SK-MEL-5 (cell line): Measurements from ENCODE around the gene NPPC. TPM values are rescaled to one million over a fixed set of nuclear protein-coding genes. Genes with fewer than 3 reads are reported as not detected.
"Not testable (repeated sequence)": the region's sequence is repeated elsewhere in the genome, so short reads cannot be mapped to it uniquely, and the experiment has no call there.

Source experiments
- DNase-seq: peaks from one replicate; pipeline ENCODE4 v3.0.0-alpha.2; 2016; ENCODE audit warnings: low read depth, low spot score
- in situ Hi-C: cut with HindIII; loops from 2 replicates; pipeline ENCODE4 v1.10.0; 2016; ENCODE audit warnings: low sequenced_read_pairs, high pct_unique_total_duplicates, low pct_unique_long_range_greater_than_20kb
- polyA plus RNA-seq, 2 experiments: library from polyadenylated mRNA; depleted of rRNA; stranded (reverse); fragments of >200 nt; gene quantifications; 2 replicates each; pipeline ENCODE4 v1.2.3, GENCODE V29; 2015
- total RNA-seq: library from RNA; depleted of rRNA; stranded (reverse); fragments of >200 nt; shearing (Covaris generic); gene quantifications from 2 replicates; pipeline ENCODE4 v1.2.3, GENCODE V29; 2014; rRNA removed

Gene NPPC
- total RNA-seq: 2.1 and 2.4 TPM in 2 replicates
- polyA plus RNA-seq (2015; cell fraction: cytosol; rRNA removed): 19.2 and 22.0 TPM in 2 replicates
- 8.1 and 9.8 TPM in 2 replicates for polyA plus RNA-seq (2015; cell fraction: nucleus; rRNA removed)

GRCh38 chr2:231926180-231926741 lies at the start of gene NPPC:
NPPC (minus strand) TSS chr2:231926396; CDS start chr2:231926249, 147 bp downstream.
- DNase-seq: peak; percentile 55
- in situ Hi-C loops: no loop called here

GRCh38 chr2:231975001-231975400 lies 48.8 kb upstream of the NPPC start:
- in situ Hi-C loops: no loop called here
- no peak for DNase-seq

GRCh38 chr2:231970461-231970860 lies 44.3 kb upstream of the NPPC start:
- in situ Hi-C loops: no loop called here
- DNase-seq: no peak

- no peak for DNase-seq
- in situ Hi-C loops: no loop called here
Observed at GRCh38 chr2:231968820-231969219, 42.6 kb upstream of the NPPC start.

- DNase-seq: no peak
- in situ Hi-C loops: no loop called here
Observed at GRCh38 chr2:231966886-231967285, 40.7 kb upstream of the NPPC start.

- in situ Hi-C loops: no loop called here
- DNase-seq: no peak
Observed at GRCh38 chr2:231965102-231965501, 38.9 kb upstream of the NPPC start.

- in situ Hi-C loops: no loop called here
- peak; percentile 80 for DNase-seq
Observed at GRCh38 chr2:231961349-231962166, 35.4 kb upstream of the NPPC start, which contains the start of gene DIS3L2. DIS3L2 (plus strand) TSS chr2:231961713; CDS start chr2:232014928, 53,215 bp downstream.

GRCh38 chr2:231960810-231961348 lies 34.7 kb upstream of the NPPC start:
- no peak for DNase-seq
- in situ Hi-C loops: no loop called here

GRCh38 chr2:231957913-231958763 lies 31.9 kb upstream of the NPPC start:
- DNase-seq: no peak
- in situ Hi-C loops: no loop called here

- no peak for DNase-seq
- in situ Hi-C loops: no loop called here
Observed at GRCh38 chr2:231955758-231956472, 29.7 kb upstream of the NPPC start.

- no peak for DNase-seq
Observed at GRCh38 chr2:231951452-231952035, 25.3 kb upstream of the NPPC start.

GRCh38 chr2:231947694-231948093 lies 21.5 kb upstream of the NPPC start:
- DNase-seq: no peak

More at GRCh38 chr2:231951452-231952035, 25.3 kb upstream of the NPPC start:
- in situ Hi-C loops: no loop called here

GRCh38 chr2:231947112-231947511 lies 20.9 kb upstream of the NPPC start:
- in situ Hi-C loops, DNase-seq: not testable (repeated sequence)

More at GRCh38 chr2:231947694-231948093, 21.5 kb upstream of the NPPC start:
- in situ Hi-C loops: no loop called here

GRCh38 chr2:231946241-231946814 lies 20.1 kb upstream of the NPPC start:
- no peak for DNase-seq
- in situ Hi-C loops: no loop called here

- no peak for DNase-seq
- in situ Hi-C loops: no loop called here
Observed at GRCh38 chr2:231942180-231942579, 16.0 kb upstream of the NPPC start.

- in situ Hi-C loops: no loop called here
- DNase-seq: no peak
Observed at GRCh38 chr2:231941673-231942072, 15.5 kb upstream of the NPPC start.
